GM12875 (cell line): ENCODE measurements around the gene CCDC175.

ENCODE experiments used
- H3K4me3 ChIP-seq: one replicate; pipeline ENCODE4 v1.5.1; 2011; ENCODE audit warnings: low read depth, low read length, control low read depth
- TF ChIP-seq, protein P1 (sequence below): IDR thresholded peaks from 2 replicates; pipeline ENCODE4 v1.5.1; 2011; ENCODE audit warnings: low read depth, mild to moderate bottlenecking, control low read depth, inconsistent platforms, low read length, moderate library complexity, borderline replicate concordance; ENCODE audit not compliant: insufficient read depth

The CCDC175 gene

DNA sequence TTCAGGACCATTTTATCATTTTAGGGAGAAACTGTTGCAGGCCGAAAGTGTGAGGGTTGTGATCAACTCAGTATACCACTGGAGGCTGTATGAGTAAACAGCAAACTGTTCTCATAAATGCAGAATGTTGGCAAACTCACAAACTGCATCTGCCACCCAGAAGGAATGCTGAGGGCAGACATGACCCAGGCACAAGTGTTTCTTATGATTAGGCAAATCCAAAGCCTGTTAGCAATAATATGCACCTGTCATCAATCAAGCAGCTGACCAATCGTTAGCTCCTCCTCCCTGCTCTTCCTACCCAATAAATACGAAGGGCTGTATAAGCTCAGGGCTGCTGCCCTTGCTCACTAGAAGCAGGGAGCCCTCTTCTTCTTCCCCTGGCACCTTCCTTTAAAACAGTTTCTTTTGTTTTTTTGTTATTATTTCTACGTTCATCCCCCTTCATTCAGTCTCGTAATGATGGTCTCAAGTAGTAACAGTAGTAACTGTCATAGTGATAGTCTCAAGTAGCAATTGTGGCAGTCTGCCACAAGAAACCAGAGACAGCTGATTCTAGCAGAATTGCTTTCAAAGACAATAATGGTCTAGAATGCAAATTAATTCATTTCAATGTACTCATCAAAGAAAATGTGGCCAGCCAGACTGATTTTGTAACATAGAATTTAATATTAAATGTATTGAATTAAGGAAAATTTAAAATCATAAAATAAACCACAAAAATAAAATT, 15.2 kb upstream of the CCDC175 start:
- no peak overlapping the region for H3K4me3 ChIP-seq

DNA sequence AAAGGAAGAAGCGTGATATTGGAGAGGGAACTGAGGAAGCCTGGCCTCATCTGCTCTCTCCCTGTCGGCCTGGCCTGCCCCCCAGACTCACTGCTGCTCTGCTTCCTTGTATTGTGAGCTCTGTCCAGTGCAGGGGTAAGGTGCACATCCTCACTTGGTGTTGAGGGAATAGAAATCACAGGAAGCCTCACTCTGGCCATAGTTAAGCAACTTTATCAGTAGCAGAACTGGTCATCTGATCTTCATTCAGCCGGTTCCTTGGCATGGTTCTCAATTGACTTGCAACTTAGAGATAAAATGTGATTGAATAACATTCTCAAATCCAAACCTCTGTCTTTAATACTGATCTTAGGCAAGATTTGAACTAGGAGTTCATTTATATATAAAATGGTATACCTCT, 11.5 kb upstream of the CCDC175 start:
- no peak overlapping the region for H3K4me3 ChIP-seq
- TF ChIP-seq, protein P1, sequence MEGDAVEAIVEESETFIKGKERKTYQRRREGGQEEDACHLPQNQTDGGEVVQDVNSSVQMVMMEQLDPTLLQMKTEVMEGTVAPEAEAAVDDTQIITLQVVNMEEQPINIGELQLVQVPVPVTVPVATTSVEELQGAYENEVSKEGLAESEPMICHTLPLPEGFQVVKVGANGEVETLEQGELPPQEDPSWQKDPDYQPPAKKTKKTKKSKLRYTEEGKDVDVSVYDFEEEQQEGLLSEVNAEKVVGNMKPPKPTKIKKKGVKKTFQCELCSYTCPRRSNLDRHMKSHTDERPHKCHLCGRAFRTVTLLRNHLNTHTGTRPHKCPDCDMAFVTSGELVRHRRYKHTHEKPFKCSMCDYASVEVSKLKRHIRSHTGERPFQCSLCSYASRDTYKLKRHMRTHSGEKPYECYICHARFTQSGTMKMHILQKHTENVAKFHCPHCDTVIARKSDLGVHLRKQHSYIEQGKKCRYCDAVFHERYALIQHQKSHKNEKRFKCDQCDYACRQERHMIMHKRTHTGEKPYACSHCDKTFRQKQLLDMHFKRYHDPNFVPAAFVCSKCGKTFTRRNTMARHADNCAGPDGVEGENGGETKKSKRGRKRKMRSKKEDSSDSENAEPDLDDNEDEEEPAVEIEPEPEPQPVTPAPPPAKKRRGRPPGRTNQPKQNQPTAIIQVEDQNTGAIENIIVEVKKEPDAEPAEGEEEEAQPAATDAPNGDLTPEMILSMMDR, result no peak

More for the DNA sequence above, 15.2 kb upstream of the CCDC175 start:
- TF ChIP-seq, protein P1, result no peak

DNA sequence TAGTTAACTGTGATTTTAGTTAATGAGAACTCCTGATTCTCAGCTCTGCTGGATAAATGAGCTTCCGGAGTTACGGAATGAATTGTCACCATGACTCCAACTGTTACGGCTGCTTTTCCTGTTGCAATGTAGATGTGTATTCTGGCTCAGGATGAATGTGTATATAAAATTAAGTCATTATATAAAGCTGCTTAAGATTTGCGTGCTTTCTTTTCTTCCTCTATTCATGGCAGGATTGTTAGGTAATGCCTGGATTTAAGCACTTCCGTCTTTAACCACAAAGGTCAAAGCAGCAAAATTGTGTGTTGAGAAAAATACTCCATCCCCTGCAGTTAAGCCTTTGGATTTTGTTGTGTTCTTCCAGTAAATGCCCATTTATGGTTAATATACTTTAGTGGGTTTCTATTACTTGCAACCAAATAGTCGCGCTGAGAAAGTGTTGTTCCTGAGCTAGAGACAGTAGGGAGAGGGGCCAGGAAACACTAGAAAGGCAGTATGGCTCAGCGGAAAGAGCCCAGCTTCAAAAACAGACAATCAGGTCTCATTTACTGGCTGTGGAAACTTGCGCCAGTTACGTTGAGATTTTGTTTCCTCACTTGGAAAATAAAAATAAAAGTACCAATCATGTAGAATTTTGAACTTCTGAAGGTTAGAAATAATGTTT, 9.4 kb upstream of the CCDC175 start:
- TF ChIP-seq, protein P1, result no peak
- no peak overlapping the region for H3K4me3 ChIP-seq

DNA sequence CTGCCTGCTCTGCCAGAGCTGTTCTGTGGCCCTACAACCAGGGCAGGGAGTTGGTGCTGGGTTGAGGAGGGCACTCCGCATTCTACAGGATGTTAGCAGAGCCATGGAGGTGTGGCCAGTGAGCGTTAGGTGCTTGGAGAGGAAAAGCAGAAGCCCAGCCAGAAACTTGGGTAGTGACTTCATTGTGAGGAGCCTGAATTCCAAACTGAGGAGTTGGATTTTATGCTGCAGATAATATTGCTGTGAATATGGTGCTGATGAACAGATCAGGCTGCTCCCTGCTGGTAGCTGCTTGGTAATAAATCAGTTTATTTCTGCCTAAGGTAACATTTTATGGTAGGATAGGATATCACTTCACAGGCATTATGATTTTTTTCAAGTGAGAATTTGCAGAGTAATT, 7.1 kb upstream of the CCDC175 start:
- H3K4me3 ChIP-seq, result no peak overlapping the region
- TF ChIP-seq, protein P1, result no peak

DNA sequence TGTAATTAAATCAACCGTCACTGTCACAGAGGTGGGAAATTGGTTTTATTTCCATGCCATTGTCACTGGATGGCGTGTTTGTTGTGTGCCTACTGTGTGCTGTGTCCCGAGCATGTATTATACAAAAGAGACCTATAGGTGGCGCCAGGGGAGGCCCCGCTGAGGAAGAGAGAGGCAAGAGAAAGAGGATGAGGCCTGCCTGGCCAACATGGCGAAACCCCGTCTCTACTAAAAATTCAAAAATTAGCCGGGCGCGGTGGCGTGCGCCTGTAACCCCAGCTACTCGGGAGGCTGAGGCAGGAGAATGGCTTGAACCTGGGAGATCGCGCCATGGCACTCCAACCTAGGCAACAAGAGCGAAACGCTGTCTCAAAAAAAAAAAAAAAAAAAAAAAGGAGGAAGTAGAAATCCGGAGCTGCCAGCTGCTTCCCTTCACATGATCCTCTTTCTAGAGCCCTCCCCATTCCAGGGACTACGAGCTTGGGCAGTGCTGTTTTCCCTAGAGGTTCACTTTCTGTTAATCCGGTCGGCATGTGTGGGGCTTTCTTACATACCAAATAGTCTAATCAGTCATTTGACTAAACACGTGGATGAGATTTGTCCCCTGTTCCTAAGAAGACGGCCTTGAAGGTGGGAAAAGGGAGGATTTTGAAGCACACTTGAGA, 6.4 kb upstream of the CCDC175 start:
- TF ChIP-seq, protein P1, result no peak
- H3K4me3 ChIP-seq, result no peak overlapping the region

DNA sequence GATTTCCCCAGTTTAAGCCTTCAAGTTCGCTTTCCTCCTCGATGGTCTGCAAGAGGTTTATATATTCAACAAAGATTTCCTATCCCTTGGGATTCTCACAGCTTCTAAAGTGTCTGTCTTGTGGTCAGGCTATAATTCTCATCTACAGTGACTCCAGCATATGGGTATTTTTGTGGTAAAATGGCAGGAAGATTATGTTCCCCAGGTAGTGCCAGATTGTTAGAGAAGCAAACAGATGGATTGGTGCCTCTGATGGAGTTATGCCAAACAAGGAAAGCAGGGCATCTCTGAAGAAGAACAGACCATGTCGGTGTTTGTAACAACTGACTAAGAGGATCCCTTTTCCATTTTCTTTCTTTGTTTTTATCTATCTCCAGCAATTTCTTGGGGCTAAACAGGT, 5.5 kb upstream of the CCDC175 start:
- TF ChIP-seq, protein P1, result no peak
- no peak overlapping the region for H3K4me3 ChIP-seq
